GM12864 (cell line): ENCODE results near the gene ARHGEF18.

Experiments
- DNase-seq: peaks from one replicate; pipeline ENCODE4 v3.0.0-alpha.2; 2011; ENCODE audit warnings: low read depth
- H3K4me3 ChIP-seq: 2 replicates; pipeline ENCODE4 v1.5.1; 2011; ENCODE audit warnings: mild to moderate bottlenecking, low read depth, low read length, control low read depth
- TF ChIP-seq, protein P1 (sequence below): IDR thresholded peaks from 2 replicates; pipeline ENCODE4 v1.5.1; 2011; ENCODE audit warnings: low read depth, mild to moderate bottlenecking, moderate library complexity, low read length, control low read depth, inconsistent platforms; ENCODE audit errors: missing control alignments

The ARHGEF18 gene

DNA sequence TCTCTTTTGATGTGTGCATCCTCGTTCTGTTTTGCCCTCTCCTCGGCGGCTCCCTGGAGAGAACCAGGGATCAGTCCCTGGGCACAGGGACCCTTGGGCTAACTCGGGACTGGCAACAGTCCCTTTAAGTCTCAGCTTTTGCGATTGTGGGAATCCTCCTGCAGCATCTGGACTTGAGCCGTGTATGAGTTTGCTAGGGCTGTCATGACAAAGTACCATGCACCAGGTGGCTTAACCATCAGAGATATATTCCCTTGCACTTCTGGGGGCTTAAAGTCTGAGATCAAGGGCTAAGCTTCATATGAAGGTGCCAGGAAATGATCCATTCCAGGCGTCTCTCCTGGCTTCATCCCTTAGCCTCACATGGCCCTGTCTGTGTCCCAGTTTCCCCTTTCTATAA lies 34.5 kb downstream of the ARHGEF18 start:
- H3K4me3 ChIP-seq = no peak overlapping the region
- no peak for DNase-seq
- TF ChIP-seq, protein P1, sequence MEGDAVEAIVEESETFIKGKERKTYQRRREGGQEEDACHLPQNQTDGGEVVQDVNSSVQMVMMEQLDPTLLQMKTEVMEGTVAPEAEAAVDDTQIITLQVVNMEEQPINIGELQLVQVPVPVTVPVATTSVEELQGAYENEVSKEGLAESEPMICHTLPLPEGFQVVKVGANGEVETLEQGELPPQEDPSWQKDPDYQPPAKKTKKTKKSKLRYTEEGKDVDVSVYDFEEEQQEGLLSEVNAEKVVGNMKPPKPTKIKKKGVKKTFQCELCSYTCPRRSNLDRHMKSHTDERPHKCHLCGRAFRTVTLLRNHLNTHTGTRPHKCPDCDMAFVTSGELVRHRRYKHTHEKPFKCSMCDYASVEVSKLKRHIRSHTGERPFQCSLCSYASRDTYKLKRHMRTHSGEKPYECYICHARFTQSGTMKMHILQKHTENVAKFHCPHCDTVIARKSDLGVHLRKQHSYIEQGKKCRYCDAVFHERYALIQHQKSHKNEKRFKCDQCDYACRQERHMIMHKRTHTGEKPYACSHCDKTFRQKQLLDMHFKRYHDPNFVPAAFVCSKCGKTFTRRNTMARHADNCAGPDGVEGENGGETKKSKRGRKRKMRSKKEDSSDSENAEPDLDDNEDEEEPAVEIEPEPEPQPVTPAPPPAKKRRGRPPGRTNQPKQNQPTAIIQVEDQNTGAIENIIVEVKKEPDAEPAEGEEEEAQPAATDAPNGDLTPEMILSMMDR = no peak

DNA sequence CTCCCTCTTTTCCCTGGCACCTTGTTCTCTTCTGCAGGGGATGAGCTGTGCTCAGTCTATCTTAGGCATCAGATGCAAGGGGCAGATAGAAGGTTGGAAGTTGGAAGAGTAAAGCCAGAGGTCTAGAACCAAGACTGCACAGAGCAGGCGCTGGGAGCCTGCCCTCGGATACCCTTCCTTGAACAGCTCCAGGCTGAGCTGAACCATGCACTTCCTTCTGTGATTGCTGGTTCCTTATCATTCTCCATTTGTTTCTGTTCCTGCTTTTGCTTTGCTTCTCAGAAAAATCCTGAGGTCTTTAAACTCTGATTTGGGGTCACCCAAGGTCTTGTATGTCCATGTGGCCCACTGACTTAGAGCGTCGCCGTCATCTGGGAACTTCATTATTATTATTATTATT lies 36.3 kb downstream of the ARHGEF18 start:
- TF ChIP-seq, protein P1 = no peak
- H3K4me3 ChIP-seq = no peak overlapping the region
- DNase-seq = no peak

DNA sequence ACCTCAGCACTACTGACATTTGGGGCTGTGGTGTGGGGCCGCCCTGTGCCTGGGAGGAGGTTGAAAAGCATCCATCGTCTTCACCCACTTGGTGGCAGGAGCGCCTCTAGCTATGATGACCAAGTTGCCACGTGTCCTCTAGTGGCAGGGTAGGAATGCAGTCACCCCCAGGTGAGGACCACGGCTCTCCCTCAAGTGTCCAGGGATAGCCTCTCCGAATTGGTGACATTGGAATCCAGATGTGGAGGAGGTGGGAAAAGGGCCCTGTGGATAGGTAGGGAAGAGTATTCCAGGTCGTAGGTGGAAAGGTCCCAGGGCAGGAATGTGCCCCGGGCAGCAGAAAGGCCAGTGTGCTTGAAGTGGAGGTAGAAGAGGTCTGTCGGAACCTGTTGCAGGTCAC lies 37.6 kb downstream of the ARHGEF18 start:
- TF ChIP-seq, protein P1 = peak; percentile 26
- H3K4me3 ChIP-seq = peak overlapping the region; percentile 35; the same call in 1 of the 2 replicates
- DNase-seq = no peak

DNA sequence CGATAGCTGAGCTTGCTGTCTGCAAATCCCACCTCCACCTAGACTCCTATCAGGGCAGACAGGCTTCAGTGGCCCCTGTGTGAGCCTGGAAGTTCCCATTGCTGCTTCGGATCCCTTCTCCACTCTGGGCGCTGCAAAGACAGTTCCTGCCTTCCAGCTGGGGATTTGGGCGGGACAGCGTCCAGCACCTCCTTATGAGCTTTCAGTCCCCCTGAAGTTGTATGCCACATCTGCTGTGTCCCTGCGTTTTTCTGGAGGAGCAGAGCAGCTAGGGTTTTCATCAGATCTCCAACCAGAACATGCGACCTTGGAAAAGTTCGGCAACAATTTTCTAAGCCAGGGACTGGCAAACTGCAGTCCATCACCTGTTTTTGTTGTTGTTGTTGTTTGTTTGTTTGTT lies 38.0 kb downstream of the ARHGEF18 start:
- H3K4me3 ChIP-seq = peak overlapping the region; percentile 35
- DNase-seq = no peak
- TF ChIP-seq, protein P1 = no peak

DNA sequence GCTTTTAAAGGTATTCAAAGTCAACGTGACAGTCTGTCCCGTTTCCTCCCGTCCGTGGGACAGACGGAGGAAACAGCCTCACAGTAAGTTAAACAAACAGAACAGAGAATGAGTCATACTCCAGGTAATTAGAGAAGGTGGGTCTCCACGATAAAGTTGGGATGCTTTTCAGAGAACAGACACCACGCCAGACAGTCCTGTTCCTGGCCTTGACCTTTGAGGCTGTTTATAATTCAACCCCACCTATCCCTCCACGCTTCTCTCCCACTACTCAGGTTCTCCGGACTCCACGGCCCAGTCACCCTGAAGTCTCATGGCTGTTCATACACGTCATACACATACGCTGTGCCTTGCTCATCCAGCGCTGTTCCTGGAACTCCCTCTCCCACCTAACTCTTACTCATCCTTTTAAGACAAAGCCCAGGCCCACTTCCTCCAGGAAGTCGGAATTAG lies 42.5 kb downstream of the ARHGEF18 start:
- no peak for DNase-seq
- H3K4me3 ChIP-seq = no peak overlapping the region
- TF ChIP-seq, protein P1 = no peak

DNA sequence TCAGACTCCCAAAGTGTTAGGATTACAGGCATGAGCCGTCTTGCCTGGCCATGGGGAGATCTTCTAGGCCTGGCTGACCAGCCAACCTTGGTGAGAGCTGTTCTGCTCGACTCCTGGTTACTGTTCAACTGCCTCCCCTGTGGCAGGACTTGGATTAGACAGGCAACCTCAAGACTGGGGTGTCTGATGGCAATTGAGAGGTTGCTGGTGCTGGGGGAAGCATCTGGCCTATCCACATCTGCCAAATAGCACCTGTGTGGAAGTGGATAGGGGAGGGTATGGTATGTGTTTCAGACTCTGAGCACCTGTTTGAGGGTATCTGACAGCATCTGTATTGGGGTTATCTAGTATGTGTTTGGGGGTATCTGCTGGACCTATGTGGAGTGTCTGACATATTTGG lies 44.7 kb downstream of the ARHGEF18 start:
- TF ChIP-seq, protein P1 = no peak
- no peak for DNase-seq
- no peak overlapping the region for H3K4me3 ChIP-seq

DNA sequence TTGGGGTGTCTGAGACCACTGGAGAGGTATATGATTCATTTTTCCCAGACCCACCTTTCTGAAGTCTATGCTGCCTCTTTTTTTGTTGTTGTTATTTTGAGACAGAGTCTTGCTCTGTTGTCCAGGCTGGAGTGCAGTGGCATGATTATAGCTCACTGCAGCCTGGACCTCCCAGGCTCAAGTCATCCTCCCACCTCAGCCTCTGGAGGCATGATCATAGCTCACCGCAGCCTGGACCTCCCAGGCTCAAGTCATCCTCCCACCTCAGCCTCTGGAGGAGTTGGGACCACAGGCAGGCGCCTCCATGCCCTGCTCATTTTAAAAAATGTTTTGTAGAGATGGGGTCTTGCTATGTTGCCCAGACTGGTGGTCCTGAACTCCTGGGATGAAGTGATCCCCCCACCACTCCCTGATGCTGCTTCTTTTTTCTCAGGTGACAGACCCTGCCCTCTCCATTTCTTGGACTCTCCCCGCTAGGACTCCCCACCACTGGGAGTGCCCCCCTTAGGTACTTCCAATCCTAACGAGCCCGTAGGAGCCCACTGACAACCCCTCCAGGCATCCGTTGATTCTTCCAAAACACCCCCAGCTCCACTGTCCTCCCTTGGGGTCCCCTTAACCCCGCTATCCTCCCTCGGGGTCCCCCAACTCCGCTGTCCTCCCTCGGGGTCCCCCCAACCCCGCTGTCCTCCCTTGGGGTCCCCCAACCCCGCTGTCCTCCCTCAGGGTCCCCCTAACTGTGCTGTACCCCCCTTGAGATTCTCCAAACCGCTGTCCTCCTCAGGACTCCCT lies 45.4 kb downstream of the ARHGEF18 start:
- TF ChIP-seq, protein P1 = no peak
- H3K4me3 ChIP-seq = peak overlapping the region; percentile 73
- no peak for DNase-seq
